Mucosa of gallbladder (tissue), 1 donor: ENCODE data around the gene PTRH2. TPM values are rescaled to one million over a fixed set of nuclear protein-coding genes. Genes with fewer than 3 reads are reported as not detected.

ENCODE experiments used
- DNase-seq: peaks from one replicate; pipeline ENCODE4 v3.0.0-alpha.2; 2020; ENCODE audit warnings: low spot score
- total RNA-seq: library from RNA; stranded (reverse); gene quantifications from one replicate; pipeline ENCODE4 v1.2.1, GENCODE V29; 2021
- donor health status: DM: no; HTN: no; CAD: no.

Gene PTRH2
- total RNA-seq, 1 donor from 2014 or later = 17.2 TPM

DNA sequence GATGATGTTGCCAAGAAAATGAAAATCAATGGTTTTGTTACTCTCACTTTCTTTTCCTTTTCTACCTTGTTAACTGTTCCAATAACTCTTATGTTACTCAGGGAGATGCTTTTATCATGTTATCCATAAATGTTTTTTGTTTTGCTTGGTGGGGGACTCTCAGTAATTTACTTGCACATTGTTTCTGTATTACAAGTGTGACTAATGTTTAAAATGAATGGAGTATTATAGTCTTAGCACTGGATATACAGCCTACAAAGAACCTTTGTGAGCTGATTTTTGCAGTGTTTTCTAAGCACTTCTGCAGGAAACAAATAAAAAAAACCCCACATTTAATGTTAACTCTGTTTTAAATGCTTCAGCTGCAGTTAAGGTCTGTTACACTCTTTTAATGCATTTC lies 12.3 kb upstream of the PTRH2 start:
- DNase-seq = no peak

DNA sequence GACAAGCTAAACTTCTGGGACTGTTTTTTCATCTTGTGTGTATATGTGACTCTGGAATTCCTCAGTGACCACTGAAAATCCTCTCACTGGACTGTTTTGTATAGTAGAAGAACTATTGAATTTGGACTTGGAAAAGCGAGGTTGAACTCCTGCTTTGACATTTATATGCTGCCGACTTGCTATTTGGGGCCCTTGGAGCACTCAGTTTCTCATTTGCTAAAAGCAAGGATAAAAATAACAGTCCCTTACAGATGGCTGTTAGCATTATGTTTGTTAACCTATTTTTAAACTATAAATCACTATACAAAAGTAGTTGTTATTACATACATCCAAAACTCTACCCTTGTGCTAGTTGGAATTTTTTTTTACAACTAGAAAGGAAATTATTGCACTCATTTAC lies 9.2 kb upstream of the PTRH2 start:
- DNase-seq = no peak

DNA sequence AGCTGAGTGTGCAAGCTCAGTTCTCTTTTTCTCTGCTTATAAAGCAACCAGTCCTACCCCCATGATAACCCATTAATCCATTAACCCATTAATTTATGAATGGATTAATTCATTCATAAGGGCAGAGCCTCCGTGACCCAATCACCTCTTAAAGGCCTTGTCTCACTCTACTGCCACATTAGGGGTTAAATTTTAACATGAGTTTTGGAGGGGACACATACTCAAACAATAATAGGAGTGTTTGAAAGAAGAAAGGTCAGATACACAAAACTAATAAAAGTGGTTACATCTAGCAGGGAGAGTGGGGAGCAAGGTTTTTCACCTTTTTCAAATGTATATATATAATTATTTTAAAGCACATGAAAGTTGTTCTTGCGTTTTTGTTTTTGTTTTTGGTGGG lies 7.0 kb upstream of the PTRH2 start:
- DNase-seq = no peak

DNA sequence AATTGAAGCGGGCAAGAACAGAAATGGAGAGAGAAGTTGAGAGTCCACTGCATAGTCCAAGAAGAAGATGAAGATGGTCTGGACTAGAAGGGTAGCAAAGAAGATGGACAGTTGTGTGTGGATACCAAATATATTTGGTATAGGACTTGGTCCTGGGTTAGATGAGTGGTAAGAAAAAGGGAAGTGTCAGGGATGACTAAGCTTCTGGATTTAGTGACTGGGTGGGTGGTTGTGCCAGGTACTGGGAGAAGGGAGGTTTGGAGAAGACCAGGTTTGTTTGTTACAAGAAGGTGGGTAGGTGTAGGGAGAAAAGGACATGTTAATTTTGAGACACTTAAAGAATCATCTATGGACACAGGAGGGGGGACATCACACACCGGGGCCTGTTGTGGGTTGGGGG lies 5.6 kb upstream of the PTRH2 start:
- DNase-seq = no peak

DNA sequence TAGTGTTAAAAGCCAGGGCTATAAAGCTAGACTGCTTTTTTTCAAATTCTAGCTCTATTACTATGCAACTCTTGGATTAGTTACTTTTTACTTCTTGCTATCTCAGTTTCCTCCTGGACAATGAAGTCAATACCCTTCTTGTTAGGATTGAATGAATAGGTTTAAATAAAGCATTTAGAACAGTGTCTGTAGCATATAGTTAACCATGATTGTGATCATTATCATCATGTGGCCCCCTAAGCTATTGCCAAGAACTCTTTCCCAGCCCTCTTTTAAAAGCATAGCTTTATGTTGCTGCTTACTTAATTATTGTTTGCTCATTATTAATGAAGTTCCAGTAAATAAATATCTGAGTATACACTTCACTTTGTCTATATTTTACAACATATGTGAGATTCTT lies 4.7 kb upstream of the PTRH2 start:
- DNase-seq = no peak

DNA sequence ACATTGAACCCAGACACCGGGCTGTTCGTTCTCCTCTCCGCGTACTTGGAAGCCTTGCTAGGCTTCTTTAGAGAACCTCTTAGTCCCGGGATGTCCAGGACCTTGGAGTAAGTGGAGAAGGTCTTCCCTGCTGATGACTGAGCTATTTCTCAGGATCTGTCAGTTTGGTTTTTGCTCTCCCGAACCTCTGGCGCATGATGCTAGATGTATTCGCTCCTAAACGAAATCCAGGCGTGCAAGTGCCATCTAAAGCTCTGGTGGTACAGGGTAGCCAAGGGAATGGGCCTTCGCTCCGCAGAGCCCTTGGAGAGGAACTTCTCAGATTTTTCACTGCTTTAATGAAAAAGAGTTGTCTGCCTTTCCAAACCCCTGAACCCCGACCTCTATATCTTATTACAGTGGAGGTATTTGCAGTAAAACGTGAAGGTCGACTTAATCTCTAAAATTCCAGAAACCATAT lies 771 bp upstream of the PTRH2 start:
- no peak for DNase-seq

DNA sequence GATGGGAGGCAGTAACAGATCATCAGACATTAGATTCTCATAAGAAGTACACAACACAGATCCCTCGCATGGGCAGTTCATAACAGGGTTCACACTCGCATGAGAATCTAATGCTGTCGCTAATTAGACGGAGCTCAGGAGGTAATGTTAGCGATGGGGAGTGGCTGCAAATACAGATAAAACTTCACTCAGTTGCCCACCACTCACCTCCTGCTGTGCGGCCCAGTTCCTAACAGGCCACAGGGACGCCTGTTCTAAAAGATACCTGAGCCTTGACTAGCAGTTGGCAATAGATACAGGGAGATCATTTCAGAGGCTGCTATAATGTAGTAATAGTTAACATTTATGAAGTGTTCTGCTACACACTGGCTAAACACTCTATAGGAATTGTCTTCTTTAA lies 4.9 kb downstream of the PTRH2 start:
- DNase-seq = no peak

DNA sequence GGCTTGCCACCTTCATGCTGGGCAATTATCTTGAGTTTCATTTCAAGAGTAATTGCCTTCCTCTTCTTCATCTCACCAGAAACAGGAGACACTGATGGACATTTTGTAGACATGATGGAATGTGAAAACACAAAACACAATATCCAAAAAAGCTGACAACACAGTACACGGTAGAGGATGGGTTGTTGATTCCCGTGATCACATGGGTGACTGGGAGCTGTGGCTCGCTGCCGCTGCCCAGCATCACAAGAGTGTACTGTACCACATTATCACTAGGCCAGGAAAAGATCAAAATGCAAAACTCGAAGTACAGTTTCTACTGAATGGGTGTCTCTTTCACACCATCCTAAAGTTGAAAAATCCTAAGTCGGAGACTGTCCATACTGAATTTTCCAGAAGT lies 7.4 kb downstream of the PTRH2 start:
- no peak for DNase-seq

DNA sequence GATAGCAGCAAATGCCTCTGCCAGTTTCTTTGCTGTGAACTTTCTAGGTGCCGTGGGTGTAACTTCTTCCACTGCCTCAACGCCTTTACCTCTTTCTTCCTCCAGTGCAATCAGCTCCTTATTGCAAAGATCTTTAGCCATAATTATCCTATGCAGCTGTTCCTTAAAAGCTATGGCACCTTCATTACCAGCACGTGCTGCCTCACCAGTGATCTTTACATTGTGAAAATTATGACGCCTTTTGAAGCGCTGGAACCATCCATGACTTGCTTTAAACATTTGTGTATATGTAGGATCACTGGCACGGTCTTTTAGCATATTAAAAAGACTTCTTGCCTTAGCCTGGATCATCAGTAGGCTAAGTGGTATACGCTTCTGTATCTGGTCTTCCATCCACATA lies 8.0 kb downstream of the PTRH2 start:
- no peak for DNase-seq

DNA sequence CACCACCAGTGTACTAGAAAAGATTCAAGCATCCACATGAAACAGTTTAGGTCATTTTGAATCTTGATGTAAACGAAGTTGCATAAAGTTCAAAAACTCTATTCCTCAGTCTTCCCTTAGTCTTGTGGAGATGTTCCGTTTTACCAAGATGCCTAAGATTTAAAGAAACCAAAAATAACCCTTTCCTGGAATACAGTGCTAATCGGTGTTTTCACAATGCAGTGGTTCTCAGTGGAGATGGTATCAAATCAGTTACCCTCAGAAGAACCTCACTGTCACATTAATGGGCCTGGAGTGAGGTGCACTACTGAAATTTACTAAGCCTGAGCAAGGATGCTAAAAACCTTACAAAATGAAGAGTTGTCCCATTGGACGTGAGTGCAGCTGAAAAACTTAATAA lies 9.1 kb downstream of the PTRH2 start:
- DNase-seq = no peak

DNA sequence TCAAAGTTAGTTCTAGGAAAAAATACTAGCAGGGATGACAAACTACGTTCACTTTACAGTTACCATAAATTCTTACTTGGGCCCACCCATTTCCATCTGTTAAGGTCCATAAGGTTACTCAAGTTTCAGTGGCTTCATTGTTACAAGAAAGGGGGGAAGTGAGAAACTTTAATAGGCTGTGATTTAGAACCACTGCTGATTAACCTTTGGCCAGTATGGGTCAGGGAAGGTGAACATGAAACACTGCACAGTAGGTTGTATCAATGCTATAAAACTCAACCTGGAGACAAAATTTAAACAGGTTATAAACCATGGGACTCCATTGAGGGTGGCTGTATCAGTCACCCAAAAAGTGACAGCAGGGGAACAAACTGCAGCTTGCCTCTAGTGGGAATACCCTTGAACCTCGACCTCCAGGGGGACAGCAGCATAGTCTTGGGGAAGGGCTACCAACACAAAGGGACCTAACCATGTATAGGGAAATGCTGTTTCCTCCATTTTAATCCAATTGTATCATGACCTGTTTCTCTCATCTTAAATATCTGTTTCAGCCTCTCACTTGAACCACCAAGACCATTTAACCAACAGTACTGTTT lies 10.4 kb downstream of the PTRH2 start:
- DNase-seq = no peak

DNA sequence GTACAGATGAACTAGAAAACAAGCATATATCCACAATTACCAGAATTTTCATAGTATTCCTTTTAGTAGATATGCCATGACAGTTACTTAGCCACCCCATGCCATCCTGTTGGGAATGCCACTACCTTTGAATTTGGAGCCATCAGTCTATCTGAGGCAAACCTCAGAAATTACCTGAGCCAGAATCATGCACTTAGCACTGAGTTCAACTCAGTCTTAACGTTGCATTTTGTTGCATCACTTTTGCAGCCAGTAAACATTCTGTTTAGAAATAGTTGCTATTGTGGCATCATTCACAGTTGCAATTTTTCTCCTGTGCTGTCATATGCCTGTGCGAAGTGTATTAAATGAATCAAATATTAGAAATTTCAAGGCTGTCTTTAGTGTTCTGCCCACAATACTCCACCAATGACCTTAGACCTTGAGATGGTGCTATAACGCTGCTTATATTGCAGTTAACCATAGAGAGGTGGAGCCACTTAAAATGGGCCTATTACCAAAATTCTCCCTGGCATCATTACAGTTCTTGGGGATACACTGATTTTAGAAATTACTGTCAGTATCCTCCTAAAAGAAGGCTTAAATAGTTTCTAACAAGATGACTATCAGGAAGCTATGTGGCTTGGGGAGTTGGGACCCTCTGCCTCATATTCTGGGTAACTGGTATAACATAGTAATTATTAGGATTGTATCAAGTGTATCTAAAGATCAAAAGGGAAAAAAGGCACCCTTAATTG lies 11.1 kb downstream of the PTRH2 start:
- DNase-seq = no peak

DNA sequence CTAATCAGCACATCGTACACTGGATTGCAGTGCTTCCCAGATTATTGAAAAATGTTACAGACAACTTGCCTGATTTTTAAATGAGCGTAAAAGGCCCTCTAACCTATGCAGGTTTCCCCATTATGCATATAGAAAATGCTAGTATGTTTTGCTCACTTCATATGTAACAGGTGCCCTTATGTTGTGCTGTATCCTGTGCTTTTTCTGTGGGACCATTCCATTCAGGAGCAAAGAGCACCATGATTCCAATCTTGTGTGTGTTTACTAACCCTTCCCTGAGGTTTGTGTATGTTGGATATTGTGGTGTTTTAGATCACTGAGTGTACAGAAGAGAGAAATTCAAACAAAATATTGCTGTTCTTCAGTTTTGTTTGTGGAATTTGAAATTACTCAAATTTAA lies 12.9 kb downstream of the PTRH2 start:
- no peak for DNase-seq

DNA sequence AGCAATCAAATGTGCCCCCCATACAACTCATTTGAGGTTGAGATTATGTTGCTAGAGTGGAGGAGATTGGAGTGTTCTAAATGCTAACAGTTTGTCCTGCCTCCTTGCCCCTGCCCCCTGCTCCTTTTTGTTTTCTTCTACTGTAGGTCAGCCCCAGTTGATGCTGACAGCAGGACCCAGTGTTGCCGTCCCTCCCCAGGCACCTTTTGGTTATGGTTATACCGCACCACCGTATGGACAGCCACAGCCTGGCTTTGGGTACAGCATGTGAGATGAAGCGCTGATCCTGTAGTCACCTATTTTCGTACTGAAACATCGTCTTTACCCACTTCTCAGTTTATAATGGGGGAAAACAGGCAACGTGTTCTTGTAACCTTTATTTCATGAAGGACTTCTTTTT lies 13.6 kb downstream of the PTRH2 start:
- no peak for DNase-seq

DNA sequence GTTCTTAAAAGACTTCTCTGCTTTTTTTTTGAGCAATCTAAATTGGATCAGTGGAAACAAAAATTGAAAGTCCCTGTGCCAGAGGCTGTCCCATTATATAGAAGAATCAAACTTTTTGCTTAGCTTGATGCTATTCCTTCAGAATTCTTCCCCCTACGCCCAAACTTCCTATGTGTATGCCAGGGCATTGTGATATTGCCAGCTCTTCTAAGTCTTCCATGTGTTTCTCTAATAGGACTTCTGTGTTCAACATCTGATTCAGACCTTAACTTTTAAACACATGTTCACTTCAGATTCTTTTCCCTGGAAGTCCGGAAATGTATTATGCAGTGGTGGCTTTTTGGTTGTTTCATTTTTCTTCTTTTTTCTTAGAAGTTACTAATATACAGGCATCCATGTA lies 18.7 kb downstream of the PTRH2 start:
- DNase-seq = no peak

DNA sequence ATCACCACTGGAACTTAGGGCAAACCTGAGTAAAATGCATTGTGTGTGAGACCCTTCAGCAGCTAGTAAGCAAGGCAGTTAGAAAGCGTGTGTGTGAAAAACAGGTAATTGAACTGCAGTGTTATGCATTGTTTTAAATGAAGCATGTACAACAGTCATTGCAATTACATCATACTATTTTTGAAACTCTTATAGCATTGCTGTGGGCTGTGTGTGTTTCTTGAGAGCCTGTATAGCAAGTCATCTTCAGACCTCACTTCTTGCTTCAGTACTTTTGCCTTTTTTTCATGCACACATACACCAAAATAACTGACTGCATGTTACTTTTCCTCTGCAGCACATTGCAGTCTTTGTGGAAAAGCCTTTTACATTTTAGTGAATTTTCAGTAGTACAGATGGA lies 19.2 kb downstream of the PTRH2 start:
- DNase-seq = no peak

DNA sequence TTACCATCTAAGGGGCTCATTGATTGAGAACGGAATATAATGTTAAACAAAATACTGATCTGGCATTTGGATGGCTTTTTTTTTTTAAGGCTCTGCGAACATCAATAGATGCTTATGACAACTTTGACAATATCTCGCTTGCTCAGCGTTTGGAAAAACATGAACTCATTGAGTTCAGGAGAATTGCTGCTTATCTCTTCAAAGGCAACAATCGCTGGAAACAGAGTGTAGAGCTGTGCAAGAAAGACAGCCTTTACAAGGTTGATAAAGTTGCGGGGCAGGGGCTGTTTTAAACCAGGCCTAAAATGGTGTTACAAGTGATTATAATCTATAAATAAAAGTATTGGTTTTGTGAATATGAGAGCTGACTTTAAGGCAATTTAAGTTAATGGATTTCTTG lies 22.3 kb downstream of the PTRH2 start:
- no peak for DNase-seq

DNA sequence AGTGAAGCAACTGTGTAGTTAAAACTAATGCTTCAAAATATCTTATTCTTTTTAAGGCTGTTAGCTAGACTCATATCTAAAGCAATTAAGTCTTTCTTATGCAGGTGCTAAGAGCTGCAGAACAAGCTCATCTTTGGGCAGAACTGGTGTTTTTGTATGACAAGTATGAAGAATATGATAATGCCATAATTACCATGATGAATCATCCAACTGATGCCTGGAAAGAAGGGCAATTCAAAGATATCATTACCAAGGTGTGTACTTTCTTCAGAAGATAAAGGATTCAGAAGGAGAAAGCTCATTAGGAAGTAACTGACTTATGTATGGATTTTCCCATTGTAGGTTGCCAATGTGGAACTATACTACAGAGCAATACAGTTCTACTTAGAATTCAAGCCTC lies 23.9 kb downstream of the PTRH2 start:
- no peak for DNase-seq

DNA sequence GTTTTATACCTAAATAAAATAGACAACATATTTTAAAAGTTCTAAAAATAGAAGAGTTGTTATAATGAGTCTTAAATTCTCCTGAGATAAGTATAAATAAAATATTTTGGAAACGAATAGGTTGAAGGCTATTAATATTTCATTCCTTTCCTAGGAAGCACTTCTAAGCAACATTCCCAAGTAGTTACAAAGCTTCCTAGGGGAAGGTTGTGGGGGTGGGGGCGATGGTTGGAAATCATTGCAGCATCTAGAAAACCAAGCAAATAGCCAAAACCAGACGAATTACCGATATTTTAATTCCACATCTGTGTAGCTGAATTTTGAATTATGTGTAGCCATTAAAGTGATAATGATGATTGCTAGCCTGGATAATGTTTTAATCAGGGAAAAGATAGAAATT lies 26.9 kb downstream of the PTRH2 start:
- DNase-seq = no peak

DNA sequence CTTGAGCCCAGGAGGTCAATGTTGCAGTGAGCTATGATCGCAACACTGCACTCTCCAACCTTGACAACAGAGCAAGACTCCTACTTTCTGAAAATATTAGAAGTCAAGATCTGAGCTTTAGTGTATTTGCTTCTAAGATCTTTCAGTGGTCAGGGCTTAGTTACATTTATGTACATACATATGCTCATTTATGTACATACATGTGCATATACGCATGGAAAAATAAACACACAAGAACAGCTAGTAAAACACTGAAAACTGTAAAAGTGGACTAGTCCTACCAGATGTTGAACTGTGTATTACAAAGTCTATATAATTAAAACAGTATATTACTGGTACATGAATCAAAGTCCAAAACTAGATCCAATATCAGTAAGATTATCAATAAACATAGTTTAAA lies 28.3 kb downstream of the PTRH2 start:
- DNase-seq = no peak

DNA sequence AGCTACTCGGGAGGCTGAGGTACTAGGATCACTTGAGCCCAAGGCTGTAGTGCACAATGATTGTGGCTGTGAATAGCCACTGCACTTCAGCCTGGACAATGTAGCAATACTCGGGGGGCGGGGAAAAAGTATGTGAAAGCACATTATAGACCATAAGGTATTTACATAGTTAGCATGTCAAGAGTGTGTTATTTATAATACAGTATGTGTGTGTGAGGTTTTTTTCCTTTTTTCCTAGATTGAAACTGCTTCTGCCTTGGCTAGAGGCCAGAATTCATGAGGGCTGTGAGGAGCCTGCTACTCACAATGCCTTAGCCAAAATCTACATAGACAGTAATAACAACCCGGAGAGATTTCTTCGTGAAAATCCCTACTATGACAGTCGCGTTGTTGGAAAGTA lies 30.5 kb downstream of the PTRH2 start:
- no peak for DNase-seq

DNA sequence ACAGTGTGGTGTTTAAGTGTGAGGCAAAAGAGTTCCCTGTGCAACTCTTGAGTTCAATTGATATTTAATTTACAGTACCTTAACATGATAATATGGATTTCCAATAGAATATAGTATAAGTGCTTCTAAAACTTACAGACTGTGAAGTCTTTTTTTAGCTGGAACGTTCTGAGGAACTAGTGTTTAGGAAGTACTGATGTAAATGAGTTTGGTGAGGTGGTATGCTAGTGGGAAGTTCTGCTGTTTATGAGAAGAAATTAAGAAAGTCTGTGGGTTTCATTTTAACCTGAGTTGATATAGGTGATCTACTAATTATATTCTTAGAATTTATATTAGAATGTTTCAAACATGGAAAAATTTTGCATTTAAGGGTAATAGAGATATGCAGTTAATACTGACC lies 32.0 kb downstream of the PTRH2 start:
- DNase-seq = no peak

DNA sequence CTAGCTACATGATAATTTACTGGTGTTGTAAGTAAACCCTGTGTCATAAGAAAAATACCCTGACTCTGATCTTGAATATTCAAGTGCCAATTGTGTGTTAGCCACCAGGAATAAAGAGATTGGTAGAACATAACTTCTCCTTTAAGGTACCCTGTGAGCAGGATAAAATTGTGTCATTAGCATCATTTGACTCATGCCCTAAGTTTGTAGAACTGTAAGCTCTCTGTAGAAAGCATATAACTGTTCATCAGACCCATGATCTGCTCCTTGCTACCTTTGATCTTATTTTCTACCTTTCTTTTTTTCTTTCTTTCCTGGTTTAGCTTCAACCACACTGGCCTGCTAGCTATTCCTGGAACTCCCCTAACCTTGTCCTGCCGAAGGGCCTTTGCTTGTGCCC lies 35.8 kb downstream of the PTRH2 start:
- no peak for DNase-seq

DNA sequence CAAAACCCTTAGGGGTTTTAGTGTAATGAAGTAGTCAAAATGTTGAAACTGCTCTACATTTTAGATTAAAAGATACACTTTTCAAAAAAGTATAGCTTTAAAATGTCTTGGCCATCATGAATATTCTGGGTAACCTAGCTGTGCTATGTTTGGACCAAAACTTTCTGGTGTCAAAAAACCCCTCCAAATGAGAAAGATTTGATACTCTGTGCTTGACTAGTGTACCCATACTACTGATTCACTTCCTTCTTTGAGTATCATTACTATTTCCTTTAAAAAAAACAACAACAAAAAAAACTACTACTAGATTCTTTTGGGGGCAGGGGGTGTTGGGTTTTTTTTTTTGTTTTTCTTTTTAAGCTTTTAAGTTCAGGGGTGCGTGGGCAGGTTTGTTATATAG lies 37.3 kb downstream of the PTRH2 start:
- no peak for DNase-seq
